K562 (cell line): Measurements from ENCODE around the gene ECSIT. TPM values are rescaled to one million over a fixed set of nuclear protein-coding genes. Genes with fewer than 3 reads are reported as not detected.
A peak's percentile ranks its signal among the peaks of the same experiment; 100 is the strongest.

Experiments
- ASH1L ChIP-seq: fragments of 450-650 bp; IDR thresholded peaks from 2 replicates; pipeline ENCODE4 v1.6.1; 2018; ENCODE audit warnings: borderline replicate concordance, mild to moderate bottlenecking, low read depth; ENCODE audit not compliant: partially characterized antibody
- KDM1A ChIP-seq, 2 experiments: fragments of 450-650 bp; IDR thresholded peaks; 2 replicates each; pipeline ENCODE4 v1.6.1; 2016; ENCODE audit warnings: mild to moderate bottlenecking in 2 of 2
- NFYB ChIP-seq: IDR thresholded peaks from 2 replicates; pipeline ENCODE4 v1.6.1; 2011; ENCODE audit warnings: mild to moderate bottlenecking, moderate library complexity; ENCODE audit not compliant: insufficient read length; ENCODE audit errors: extremely low read depth
- RBFOX2 ChIP-seq: fragments of 200-400 bp; formaldehyde crosslinking; IDR thresholded peaks from 2 replicates; pipeline ENCODE4 v1.6.1; 2017; ENCODE audit warnings: low read depth, mild to moderate bottlenecking, low read length, moderate library complexity
- SPI1 ChIP-seq: IDR thresholded peaks from 2 replicates; pipeline ENCODE4 v1.6.1; 2011; ENCODE audit warnings: low read depth, low read length, control low read depth, borderline replicate concordance
- TRIM24 ChIP-seq, 2 experiments: fragments of 450-650 bp; IDR thresholded peaks; 2 replicates each; pipeline ENCODE4 v1.6.1; 2016
- XRCC5 ChIP-seq: fragments of 200-400 bp; formaldehyde crosslinking; IDR thresholded peaks from 2 replicates; pipeline ENCODE4 v1.6.1; 2017; ENCODE audit warnings: low read depth, mild to moderate bottlenecking, low read length
- polyA plus RNA-seq, 8 experiments: library from polyadenylated mRNA; depleted of rRNA in 4 of 8; stranded (reverse) in 5 of 8; unstranded in 3 of 8; fragments of >200 nt; fragmentation: Nextera tagmentation in 2 of 8; fragmentation: Illumina TruSeq in 1 of 8; extraction: Ambion mirVana in 2 of 8; extraction: Trizol in 1 of 8; gene quantifications; 2 replicates each; pipeline versions ENCODE4 v1.2.1 to v1.2.3, GENCODE V29; 2011 to 2014; ENCODE audit warnings: inconsistent platforms in 1 of 8, missing spikeins in 1 of 8
- total RNA-seq, 7 experiments: library from RNA; depleted of rRNA in 6 of 7; stranded (reverse); fragments of >200 nt in 6 of 7; fragmentation: Illumina TruSeq in 2 of 7; extraction: Trizol in 2 of 7; gene quantifications; 2 replicates each; pipeline versions ENCODE4 v1.2.1 to v1.2.3, GENCODE V29; 2011 to 2021; ENCODE audit warnings: low replicate concordance in 1 of 7
- TF ChIP-seq, protein P1 (sequence below): fragments of 450-650 bp; IDR thresholded peaks from 2 replicates; pipeline ENCODE4 v1.6.1; 2016
- TF ChIP-seq, protein P2 (sequence below), 3 experiments: fragments of 200-800 bp in 1 of 3; fragments of 250-450 bp in 1 of 3; fragments of 450-650 bp in 1 of 3; sonication (Bioruptor Pico) in 1 of 3; sonication (Bioruptor generic) in 1 of 3; formaldehyde crosslinking in 1 of 3; IDR thresholded peaks; 2 replicates each; pipeline versions ENCODE4 v1.6.1 to v1.8.0; 2016 to 2022; ENCODE audit warnings: mild to moderate bottlenecking in 2 of 3, missing genetic modification characterization in 2 of 3, missing compliant biosample characterization in 1 of 3, moderate library complexity in 1 of 3
- TF ChIP-seq, protein P3 (sequence below), 2 experiments: fragments of 200-800 bp in 1 of 2; sonication (Bioruptor generic) in 1 of 2; sonication (generic) in 1 of 2; formaldehyde crosslinking in 1 of 2; IDR thresholded peaks in 1 of 2; conservative IDR thresholded peaks in 1 of 2; 2 replicates each; pipeline versions ENCODE4 v1.5.0 to v1.6.1; 2016 to 2020; ENCODE audit warnings: missing compliant biosample characterization in 1 of 2, missing genetic modification characterization in 1 of 2, missing genetic modification reagents in 1 of 2
- TF ChIP-seq, protein P4 (sequence below): fragments of 250-450 bp; sonication (Bioruptor Pico); IDR thresholded peaks from 2 replicates; pipeline ENCODE4 v1.5.0; 2020; ENCODE audit warnings: mild to moderate bottlenecking, borderline replicate concordance

Gene ECSIT
- total and polyA plus RNA-seq, 9 of the 15 experiments (the other 6 are each of a cell fraction or from before 2014, with no cell fraction given) = 1.1 to 82.5 (median 43.9) TPM

DNA sequence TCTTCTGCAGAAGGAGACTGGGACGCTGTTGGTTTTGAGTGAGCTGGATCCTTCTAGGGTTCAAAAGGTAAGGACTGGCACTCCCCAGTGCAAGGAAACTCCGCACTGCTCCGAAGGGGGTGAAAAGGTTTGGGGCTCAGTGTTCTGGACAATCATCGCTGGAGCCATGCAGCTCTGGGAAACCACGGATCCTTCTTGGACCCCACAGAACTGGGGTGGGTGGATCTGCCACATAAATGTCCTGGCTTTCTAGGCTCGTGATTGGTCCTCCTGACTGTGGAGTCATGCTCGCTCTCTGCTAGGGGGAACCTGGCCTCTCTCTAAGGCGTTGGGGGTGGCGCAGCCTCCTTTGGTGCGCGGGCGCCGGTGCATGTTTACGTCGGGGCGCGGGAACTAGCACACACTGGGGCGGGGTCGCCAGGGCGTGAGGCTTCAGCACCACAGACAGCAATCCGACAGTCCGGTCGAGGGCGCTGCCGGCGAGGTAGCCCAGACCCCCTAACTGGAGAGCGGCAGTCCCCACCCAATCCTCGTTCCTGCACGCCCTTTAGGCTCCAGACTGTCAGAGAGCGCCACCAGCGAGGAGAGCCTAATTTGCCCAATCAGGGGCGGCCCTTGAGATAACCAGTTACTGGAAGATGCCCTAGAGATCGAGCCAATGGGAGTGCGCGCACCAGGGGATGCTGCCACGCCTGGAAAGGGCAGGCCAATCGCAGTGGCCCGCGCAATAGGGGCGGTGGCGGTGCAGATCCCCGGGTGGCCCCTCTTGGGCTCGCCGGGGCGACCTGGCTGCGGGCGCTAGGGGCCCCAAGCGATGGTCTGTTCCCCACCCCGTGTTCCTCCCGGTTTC is 47.2 kb downstream of the ECSIT start (continued):
- TF ChIP-seq, protein P1, sequence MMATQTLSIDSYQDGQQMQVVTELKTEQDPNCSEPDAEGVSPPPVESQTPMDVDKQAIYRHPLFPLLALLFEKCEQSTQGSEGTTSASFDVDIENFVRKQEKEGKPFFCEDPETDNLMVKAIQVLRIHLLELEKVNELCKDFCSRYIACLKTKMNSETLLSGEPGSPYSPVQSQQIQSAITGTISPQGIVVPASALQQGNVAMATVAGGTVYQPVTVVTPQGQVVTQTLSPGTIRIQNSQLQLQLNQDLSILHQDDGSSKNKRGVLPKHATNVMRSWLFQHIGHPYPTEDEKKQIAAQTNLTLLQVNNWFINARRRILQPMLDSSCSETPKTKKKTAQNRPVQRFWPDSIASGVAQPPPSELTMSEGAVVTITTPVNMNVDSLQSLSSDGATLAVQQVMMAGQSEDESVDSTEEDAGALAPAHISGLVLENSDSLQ = peak; percentile 57
- peak in 1 of 2 experiments; percentile 38; a peak in 1 of 4 replicates for TF ChIP-seq TRIM24 (IDR thresholded peaks at IDR 0.05)
- TF ChIP-seq, protein P2, sequence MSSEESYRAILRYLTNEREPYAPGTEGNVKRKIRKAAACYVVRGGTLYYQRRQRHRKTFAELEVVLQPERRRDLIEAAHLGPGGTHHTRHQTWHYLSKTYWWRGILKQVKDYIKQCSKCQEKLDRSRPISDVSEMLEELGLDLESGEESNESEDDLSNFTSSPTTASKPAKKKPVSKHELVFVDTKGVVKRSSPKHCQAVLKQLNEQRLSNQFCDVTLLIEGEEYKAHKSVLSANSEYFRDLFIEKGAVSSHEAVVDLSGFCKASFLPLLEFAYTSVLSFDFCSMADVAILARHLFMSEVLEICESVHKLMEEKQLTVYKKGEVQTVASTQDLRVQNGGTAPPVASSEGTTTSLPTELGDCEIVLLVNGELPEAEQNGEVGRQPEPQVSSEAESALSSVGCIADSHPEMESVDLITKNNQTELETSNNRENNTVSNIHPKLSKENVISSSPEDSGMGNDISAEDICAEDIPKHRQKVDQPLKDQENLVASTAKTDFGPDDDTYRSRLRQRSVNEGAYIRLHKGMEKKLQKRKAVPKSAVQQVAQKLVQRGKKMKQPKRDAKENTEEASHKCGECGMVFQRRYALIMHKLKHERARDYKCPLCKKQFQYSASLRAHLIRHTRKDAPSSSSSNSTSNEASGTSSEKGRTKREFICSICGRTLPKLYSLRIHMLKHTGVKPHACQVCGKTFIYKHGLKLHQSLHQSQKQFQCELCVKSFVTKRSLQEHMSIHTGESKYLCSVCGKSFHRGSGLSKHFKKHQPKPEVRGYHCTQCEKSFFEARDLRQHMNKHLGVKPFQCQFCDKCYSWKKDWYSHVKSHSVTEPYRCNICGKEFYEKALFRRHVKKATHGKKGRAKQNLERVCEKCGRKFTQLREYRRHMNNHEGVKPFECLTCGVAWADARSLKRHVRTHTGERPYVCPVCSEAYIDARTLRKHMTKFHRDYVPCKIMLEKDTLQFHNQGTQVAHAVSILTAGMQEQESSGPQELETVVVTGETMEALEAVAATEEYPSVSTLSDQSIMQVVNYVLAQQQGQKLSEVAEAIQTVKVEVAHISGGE (CRISPR knock-in tag; IDR thresholded peaks at IDR 0.05) = no peak
- TF ChIP-seq, protein P3, sequence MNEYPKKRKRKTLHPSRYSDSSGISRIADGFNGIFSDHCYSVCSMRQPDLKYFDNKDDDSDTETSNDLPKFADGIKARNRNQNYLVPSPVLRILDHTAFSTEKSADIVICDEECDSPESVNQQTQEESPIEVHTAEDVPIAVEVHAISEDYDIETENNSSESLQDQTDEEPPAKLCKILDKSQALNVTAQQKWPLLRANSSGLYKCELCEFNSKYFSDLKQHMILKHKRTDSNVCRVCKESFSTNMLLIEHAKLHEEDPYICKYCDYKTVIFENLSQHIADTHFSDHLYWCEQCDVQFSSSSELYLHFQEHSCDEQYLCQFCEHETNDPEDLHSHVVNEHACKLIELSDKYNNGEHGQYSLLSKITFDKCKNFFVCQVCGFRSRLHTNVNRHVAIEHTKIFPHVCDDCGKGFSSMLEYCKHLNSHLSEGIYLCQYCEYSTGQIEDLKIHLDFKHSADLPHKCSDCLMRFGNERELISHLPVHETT (CRISPR knock-in tag; conservative IDR thresholded peaks at IDR 0.05 in 1 of 2, IDR thresholded peaks at IDR 0.05 in 1 of 2) = no peak
- peak; percentile 51 to 63; a peak in 3 of 4 replicates for TF ChIP-seq KDM1A (IDR thresholded peaks at IDR 0.05)
- no peak for TF ChIP-seq SPI1
- TF ChIP-seq RBFOX2 = peak; percentile 46
- peak; percentile 86 for TF ChIP-seq NFYB
- TF ChIP-seq, protein P4, sequence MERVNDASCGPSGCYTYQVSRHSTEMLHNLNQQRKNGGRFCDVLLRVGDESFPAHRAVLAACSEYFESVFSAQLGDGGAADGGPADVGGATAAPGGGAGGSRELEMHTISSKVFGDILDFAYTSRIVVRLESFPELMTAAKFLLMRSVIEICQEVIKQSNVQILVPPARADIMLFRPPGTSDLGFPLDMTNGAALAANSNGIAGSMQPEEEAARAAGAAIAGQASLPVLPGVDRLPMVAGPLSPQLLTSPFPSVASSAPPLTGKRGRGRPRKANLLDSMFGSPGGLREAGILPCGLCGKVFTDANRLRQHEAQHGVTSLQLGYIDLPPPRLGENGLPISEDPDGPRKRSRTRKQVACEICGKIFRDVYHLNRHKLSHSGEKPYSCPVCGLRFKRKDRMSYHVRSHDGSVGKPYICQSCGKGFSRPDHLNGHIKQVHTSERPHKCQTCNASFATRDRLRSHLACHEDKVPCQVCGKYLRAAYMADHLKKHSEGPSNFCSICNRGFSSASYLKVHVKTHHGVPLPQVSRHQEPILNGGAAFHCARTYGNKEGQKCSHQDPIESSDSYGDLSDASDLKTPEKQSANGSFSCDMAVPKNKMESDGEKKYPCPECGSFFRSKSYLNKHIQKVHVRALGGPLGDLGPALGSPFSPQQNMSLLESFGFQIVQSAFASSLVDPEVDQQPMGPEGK (CRISPR knock-in tag) = no peak
- no peak for TF ChIP-seq XRCC5
- TF ChIP-seq ASH1L = peak; percentile 65
